Activated B cell treated with CpG ODN at 0.5 μM for 24 hours (primary cell): ENCODE data around the gene TBR1. TPM values are rescaled to one million over a fixed set of nuclear protein-coding genes. Genes with fewer than 3 reads are reported as not detected.

Experiments used
- ATAC-seq: fragments of 200-7000 bp; cut with Tn5 transposase; one replicate; pipeline ENCODE4 v1.10.0; 2021; ENCODE audit warnings: low read depth, mild to moderate bottlenecking, moderate library complexity
- CTCF ChIA-PET: fragments of 350-600 bp; sonication (Branson Sonifier 250); formaldehyde crosslinking; loops from one replicate; lab custom pipeline; 2021; ENCODE audit warnings: antibody characterized with exemption; lab: Charles Lee
- POLR2A ChIA-PET: fragments of 350-600 bp; sonication (Branson Sonifier 250); formaldehyde crosslinking; loops from one replicate; lab custom pipeline; 2021; ENCODE audit warnings: antibody characterized with exemption; lab: Charles Lee
- DNase-seq: peaks from one replicate; pipeline ENCODE4 v3.0.0; 2022
- H3K27ac Mint-ChIP-seq: one replicate; pipeline ENCODE4 v1.8.0; 2020; ENCODE audit warnings: mixed read lengths
- H3K27me3 Mint-ChIP-seq: one replicate; pipeline ENCODE4 v1.8.0; 2021; ENCODE audit warnings: mixed read lengths
- H3K36me3 Mint-ChIP-seq: one replicate; pipeline ENCODE4 v1.8.0; 2021; ENCODE audit warnings: low read depth, mixed read lengths
- H3K4me1 Mint-ChIP-seq: one replicate; pipeline ENCODE4 v1.8.0; 2021; ENCODE audit warnings: mixed read lengths
- H3K4me3 Mint-ChIP-seq: one replicate; pipeline ENCODE4 v1.8.0; 2020; ENCODE audit warnings: mild to moderate bottlenecking, mixed read lengths
- H3K9me3 Mint-ChIP-seq: one replicate; pipeline ENCODE4 v1.8.0; 2020; ENCODE audit warnings: mixed read lengths
- intact Hi-C: fragments of 100-400 bp; cut with micrococcal nuclease; formaldehyde crosslinking; loops from one replicate; pipeline ENCODE4 v1.15.1; 2024
- total RNA-seq: library from RNA; stranded (reverse); gene quantifications from 2 replicates; pipeline ENCODE4 v1.2.3, GENCODE V29; 2022
- TF ChIP-seq, protein P1 (sequence below): fragments of 200-600 bp; IDR thresholded peaks from one replicate; pipeline ENCODE4 v1.8.0; 2022; ENCODE audit warnings: antibody characterized with exemption, mild to moderate bottlenecking

Gene TBR1
- total RNA-seq, 1 donor from 2014 or later, result 0.02 TPM

DNA sequence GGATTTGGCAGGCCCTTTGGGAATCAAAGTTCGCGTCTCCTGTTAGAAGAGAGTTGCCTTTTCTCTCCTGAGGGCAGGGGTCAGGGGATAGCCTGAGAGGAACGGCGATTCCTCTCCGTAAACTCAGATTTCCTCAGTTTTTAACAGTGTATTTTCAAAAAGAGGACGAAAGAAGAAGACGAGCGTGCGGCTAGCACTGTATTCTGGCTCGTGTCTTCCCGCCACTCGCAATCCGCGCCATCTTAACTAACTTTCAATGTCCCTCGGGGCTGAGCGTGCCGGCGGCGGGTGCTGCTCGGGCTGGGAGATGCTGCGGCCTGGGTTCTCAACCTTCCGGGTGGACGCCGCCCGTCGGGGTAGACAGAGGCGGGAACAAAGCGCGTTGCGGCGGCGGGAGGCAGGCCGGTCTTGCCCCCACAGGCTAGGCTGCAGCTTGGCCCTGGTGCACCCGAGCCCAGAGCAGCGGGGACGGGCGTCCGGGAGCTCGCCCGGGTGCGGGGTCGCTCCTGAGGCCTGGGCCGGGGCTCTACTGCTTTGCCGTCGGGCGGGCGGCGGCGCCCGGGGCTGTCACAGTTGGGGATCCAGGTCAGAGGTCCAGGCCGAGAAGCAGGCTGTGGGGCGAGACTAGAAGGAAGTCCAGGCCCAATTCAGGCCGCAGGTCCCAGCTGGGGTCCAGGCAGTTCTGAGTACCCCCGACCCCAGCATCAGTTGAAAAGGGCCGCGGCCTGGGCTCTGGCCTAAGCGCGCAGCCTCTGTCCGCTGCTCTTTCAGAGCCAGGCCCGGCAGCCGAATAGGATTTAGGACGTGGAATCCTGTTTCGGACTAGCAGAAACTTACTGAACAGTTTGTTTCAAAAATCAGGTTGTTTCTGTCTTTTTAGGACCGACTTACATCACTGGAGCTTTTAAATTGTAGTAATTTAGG lies 11.8 kb downstream of the TBR1 start:
- H3K36me3 Mint-ChIP-seq, result no peaks in the 10 kb centered on the region
- H3K4me3 Mint-ChIP-seq, result peak overlapping the region; percentile 68
- CTCF ChIA-PET, result no interaction called here
- TF ChIP-seq, protein P1, sequence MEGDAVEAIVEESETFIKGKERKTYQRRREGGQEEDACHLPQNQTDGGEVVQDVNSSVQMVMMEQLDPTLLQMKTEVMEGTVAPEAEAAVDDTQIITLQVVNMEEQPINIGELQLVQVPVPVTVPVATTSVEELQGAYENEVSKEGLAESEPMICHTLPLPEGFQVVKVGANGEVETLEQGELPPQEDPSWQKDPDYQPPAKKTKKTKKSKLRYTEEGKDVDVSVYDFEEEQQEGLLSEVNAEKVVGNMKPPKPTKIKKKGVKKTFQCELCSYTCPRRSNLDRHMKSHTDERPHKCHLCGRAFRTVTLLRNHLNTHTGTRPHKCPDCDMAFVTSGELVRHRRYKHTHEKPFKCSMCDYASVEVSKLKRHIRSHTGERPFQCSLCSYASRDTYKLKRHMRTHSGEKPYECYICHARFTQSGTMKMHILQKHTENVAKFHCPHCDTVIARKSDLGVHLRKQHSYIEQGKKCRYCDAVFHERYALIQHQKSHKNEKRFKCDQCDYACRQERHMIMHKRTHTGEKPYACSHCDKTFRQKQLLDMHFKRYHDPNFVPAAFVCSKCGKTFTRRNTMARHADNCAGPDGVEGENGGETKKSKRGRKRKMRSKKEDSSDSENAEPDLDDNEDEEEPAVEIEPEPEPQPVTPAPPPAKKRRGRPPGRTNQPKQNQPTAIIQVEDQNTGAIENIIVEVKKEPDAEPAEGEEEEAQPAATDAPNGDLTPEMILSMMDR, result no peak
- ATAC-seq (no peak), DNase-seq (no peak)
- H3K27ac Mint-ChIP-seq, result no peak overlapping the region
- peaks cover 2% of the 10 kb centered on the region for H3K9me3 Mint-ChIP-seq
- intact Hi-C loops, result loop anchor here (10.0 kb wide), 1 partner anchor 697 kb away; no protein-coding TSS in a partner anchor
- H3K4me1 Mint-ChIP-seq, result peaks cover 26% of the 10 kb centered on the region
- H3K27me3 Mint-ChIP-seq, result peaks cover 58% of the 10 kb centered on the region
- POLR2A ChIA-PET, result no interaction called here

DNA sequence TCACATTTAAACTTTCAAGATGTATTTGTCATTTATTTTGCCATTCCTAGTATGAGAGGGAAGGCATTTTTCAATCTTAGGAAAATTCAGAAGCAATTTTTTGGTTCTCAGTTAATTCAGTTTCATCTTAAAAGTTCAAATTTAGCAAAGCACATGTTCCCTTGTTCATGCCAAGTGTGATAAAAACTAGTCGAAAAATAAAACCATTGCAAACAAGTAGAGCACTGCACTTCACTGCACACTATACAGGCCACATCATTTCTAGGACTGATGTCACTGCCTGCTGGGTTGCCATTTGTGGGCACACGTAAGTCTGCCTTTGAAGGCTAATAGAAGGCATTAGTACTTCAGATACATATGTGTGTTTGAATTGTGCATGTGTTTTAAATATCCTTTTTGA lies 14.3 kb downstream of the TBR1 start:
- TF ChIP-seq, protein P1, result no peak
- no peaks in the 10 kb centered on the region for H3K36me3 Mint-ChIP-seq
- ATAC-seq (no peak), DNase-seq (no peak)
- CTCF ChIA-PET, result no interaction called here
- H3K27ac Mint-ChIP-seq, result no peak overlapping the region
- peaks cover 10% of the 10 kb centered on the region for H3K4me1 Mint-ChIP-seq
- no peak overlapping the region for H3K4me3 Mint-ChIP-seq
- peaks cover 2% of the 10 kb centered on the region for H3K9me3 Mint-ChIP-seq
- intact Hi-C loops, result no loop called here
- peaks cover 51% of the 10 kb centered on the region for H3K27me3 Mint-ChIP-seq
- POLR2A ChIA-PET, result no interaction called here

DNA sequence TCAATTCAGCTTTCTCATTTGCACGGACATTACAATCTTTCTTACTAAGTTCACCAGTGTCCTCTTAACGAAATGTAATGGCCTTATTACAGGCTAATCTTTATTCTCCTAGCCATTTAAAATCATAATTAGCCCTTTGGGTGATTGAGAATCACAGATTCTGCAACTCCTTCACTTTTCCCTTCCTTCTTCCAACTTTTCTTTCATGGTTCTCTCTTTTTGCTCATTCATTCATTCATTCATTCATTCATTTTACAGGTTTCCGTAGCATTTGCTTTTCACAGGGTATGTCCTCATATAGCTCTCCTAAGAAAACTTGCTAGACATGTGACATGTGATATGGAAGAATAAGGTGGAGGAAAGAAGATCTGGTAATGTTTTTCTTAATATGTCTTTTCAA lies 16.0 kb downstream of the TBR1 start:
- Mint-ChIP-seq H3K9me3 (peaks cover 4% of the 10 kb centered on the region), H3K27me3 (peaks cover 47% of the 10 kb centered on the region), H3K4me3 (no peak overlapping the region), H3K4me1 (peaks cover 7% of the 10 kb centered on the region), H3K36me3 (no peaks in the 10 kb centered on the region), H3K27ac (no peak overlapping the region)
- ATAC-seq (no peak), DNase-seq (no peak)
- intact Hi-C loops, result no loop called here
- ChIA-PET CTCF (no interaction called here), POLR2A (no interaction called here)
- TF ChIP-seq, protein P1, result no peak

DNA sequence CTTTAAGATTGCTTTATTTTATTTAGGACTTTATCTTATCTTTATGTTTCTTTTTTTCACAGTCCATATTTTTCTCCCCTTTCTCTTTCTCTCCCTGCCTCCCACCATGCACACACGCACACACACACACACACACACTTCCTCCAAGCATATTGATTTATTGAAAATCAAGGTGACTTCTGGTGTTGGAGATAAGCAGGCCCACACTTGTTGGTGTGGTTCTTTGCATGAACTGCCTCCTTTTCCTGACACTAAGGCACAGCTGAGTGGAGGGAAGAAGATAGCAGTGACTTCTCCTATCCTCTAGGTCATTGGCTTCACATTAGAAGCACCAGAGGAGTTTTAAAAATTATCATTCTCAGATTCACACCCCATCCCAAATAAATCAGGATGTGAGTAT lies 18.0 kb downstream of the TBR1 start:
- Mint-ChIP-seq H3K36me3 (no peaks in the 10 kb centered on the region), H3K4me1 (no peaks in the 10 kb centered on the region), H3K27ac (no peak overlapping the region), H3K27me3 (peaks cover 37% of the 10 kb centered on the region), H3K9me3 (peaks cover 4% of the 10 kb centered on the region), H3K4me3 (no peak overlapping the region)
- POLR2A ChIA-PET, result no interaction called here
- CTCF ChIA-PET, result no interaction called here
- ATAC-seq (no peak), DNase-seq (no peak)
- TF ChIP-seq, protein P1, result no peak
- intact Hi-C loops, result no loop called here

DNA sequence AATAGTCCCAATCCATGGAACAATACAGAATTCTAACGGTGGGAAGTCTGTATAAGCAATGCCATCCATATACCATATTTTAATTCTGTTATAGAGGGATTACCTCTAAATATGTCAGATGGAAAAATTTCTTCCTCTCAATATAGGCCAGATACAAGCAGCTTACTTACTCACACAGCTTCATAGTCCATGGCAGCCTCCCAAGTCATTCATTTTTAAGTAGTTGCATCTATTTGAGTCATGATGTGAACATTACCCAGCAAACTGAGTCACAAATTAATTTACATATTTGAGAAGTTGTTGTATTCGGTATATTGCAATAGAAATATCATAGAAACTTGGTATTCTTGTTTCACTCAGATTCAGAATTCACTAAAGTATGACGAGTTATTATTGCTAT lies 20.3 kb downstream of the TBR1 start:
- Mint-ChIP-seq H3K4me1 (no peaks in the 10 kb centered on the region), H3K4me3 (no peak overlapping the region), H3K36me3 (no peaks in the 10 kb centered on the region), H3K9me3 (peaks cover 4% of the 10 kb centered on the region), H3K27me3 (peaks cover 35% of the 10 kb centered on the region), H3K27ac (no peak overlapping the region)
- intact Hi-C loops, result no loop called here
- DNase-seq (no peak), ATAC-seq (no peak)
- TF ChIP-seq, protein P1, result no peak
- ChIA-PET POLR2A (no interaction called here), CTCF (no interaction called here)
